Measurements from ENCODE around the gene AFTPH.

DNA sequence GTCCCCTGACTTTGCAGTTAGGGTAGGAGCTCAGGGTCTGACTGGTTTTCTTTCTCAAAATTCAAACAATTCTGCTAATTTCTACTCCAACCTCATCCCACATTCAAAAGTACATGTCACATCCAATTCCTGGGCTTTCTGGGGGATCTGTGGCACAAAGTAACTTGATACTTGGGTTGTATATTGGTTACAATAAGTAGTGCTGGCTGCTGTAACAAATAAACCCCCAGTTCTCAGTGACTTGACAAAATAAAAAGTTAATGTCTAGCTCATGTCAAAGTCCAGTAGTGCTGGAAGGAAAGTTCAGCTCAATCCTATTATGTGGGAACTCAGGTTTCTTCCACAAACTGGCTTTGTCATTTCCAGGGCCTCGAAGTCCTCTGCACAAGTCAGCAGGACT is 47.1 kb upstream of the AFTPH start:
- no peak for TF ChIP-seq TAF1 (IDR thresholded peaks at IDR 0.05; ENCODE audit: low read depth, low read length)
- TF ChIP-seq SPI1 (IDR thresholded peaks at IDR 0.05; ENCODE audit: low read depth, low read length): no peak
- no peak for TF ChIP-seq POLR2A (IDR thresholded peaks at IDR 0.05; ENCODE audit: low read depth, low read length)
- TF ChIP-seq POLR2AphosphoS5 (IDR thresholded peaks at IDR 0.05; ENCODE audit: low read depth, low read length): no peak

Data from GM12891 (cell line).